HCT116 (cell line): Measurements from ENCODE around the gene LRRC4. TPM values are rescaled to one million over a fixed set of nuclear protein-coding genes. Genes with fewer than 3 reads are reported as not detected.

Experiments used
- ATAC-seq: fragments of 200-7000 bp; cut with Tn5 transposase; 2 replicates; pipeline ENCODE4 v1.9.1; 2020; ENCODE audit warnings: mild to moderate bottlenecking, moderate library complexity
- BruUV-seq: library from RNA; stranded (reverse); fragments of 400-500 nt; replicated peaks from 2 replicates; lab custom pipeline; 2021; lab: Mats Ljungman, UMichigan
- CTCF ChIA-PET: fragments of 300-600 bp; sonication (Branson Sonifier 250); formaldehyde crosslinking; loops from one replicate; lab custom pipeline; 2021; ENCODE audit warnings: antibody characterized with exemption; lab: Charles Lee
- POLR2A ChIA-PET: fragments of 300-600, 350-600 bp; sonication (Branson Sonifier 250); formaldehyde crosslinking; loops from one replicate; lab custom pipeline; 2021; ENCODE audit warnings: antibody characterized with exemption; lab: Charles Lee
- RAD21 ChIA-PET, 2 experiments: fragments of 300-600 bp; sonication (Branson Sonifier 250); formaldehyde crosslinking; loops; one replicate each; lab custom pipeline; 2023; ENCODE audit warnings: low total read pairs in 2 of 2; ENCODE audit not compliant: uncharacterized antibody in 2 of 2, unreplicated experiment in 2 of 2, low non-redundant PET in 1 of 2; lab: Charles Lee
- DNase-seq: peaks from one replicate; pipeline ENCODE4 v3.0.0-alpha.2; 2010; ENCODE audit warnings: low read depth, low spot score
- H2AFZ ChIP-seq: fragments of 200-600 bp; shearing (Covaris generic), sonication (generic); 2 replicates; pipeline ENCODE4 v1.6.1; 2017; ENCODE audit warnings: low read depth, mixed run types, mixed read lengths, antibody characterized with exemption, low read length; ENCODE audit not compliant: poor library complexity, severe bottlenecking
- H3K27ac ChIP-seq: 2 replicates; pipeline ENCODE4 v1.5.1; 2012; ENCODE audit warnings: low read depth, low read length
- H3K27me3 ChIP-seq: fragments of 200-600 bp; sonication (generic); 2 replicates; pipeline ENCODE4 v1.6.1; 2016; ENCODE audit warnings: mixed run types, low read length, mixed read lengths; ENCODE audit not compliant: insufficient read depth
- H3K36me3 ChIP-seq, 2 experiments: fragments of 200-500 bp in 1 of 2; fragments of 200-600 bp in 1 of 2; sonication (Bioruptor generic) in 1 of 2; sonication (generic) in 1 of 2; 2 replicates each; pipeline versions ENCODE4 v1.5.1 to v1.6.1; 2014 to 2016; ENCODE audit warnings: low read length in 2 of 2, inconsistent platforms in 1 of 2, mixed read lengths in 1 of 2, mixed run types in 1 of 2; ENCODE audit not compliant: insufficient read depth in 2 of 2, control insufficient read depth in 1 of 2
- H3K4me1 ChIP-seq, 2 experiments: fragments of 200-600 bp in 1 of 2; sonication (generic) in 1 of 2; 2 replicates each; pipeline versions ENCODE4 v1.5.1 to v1.6.1; 2012 to 2017; ENCODE audit warnings: low read length in 2 of 2, inconsistent platforms in 1 of 2, mild to moderate bottlenecking in 1 of 2, mixed read lengths in 1 of 2, mixed run types in 1 of 2, moderate library complexity in 1 of 2; ENCODE audit not compliant: insufficient read depth in 2 of 2, control insufficient read depth in 1 of 2
- H3K4me2 ChIP-seq: fragments of 200-600 bp; sonication (generic); 2 replicates; pipeline ENCODE4 v1.6.1; 2017; ENCODE audit warnings: mixed run types, low read length, mixed read lengths
- H3K4me3 ChIP-seq, 2 experiments: fragments of 200-600 bp in 1 of 2; sonication (generic) in 1 of 2; replicated peaks in 1 of 2; 2 replicates each; pipeline ENCODE4 v1.5.1; 2011 to 2016; ENCODE audit warnings: low read length in 2 of 2, control low read depth in 1 of 2, low read depth in 1 of 2, mild to moderate bottlenecking in 1 of 2, mixed read lengths in 1 of 2, mixed run types in 1 of 2
- H3K79me2 ChIP-seq: fragments of 200-600 bp; sonication (generic); 2 replicates; pipeline ENCODE4 v1.6.1; 2017; ENCODE audit warnings: mild to moderate bottlenecking, mixed run types, low read length, moderate library complexity, mixed read lengths; ENCODE audit not compliant: insufficient read depth
- H3K9ac ChIP-seq: fragments of 200-600 bp; sonication (generic); 2 replicates; pipeline ENCODE4 v1.6.1; 2016; ENCODE audit warnings: low read length, mixed read lengths
- H3K9me2 ChIP-seq: fragments of 200-600 bp; sonication (generic), shearing (Covaris generic); 2 replicates; pipeline ENCODE4 v1.6.1; 2017; ENCODE audit warnings: mixed run types, mild to moderate bottlenecking, moderate library complexity; ENCODE audit not compliant: insufficient read depth
- H3K9me3 ChIP-seq, 2 experiments: fragments of 200-500 bp in 1 of 2; fragments of 200-600 bp in 1 of 2; sonication (Bioruptor generic) in 1 of 2; sonication (generic) in 1 of 2; 2 replicates each; pipeline ENCODE4 v1.6.1; 2014 to 2017; ENCODE audit warnings: low read length in 2 of 2, mixed read lengths in 2 of 2, inconsistent platforms in 1 of 2, low read depth in 1 of 2, mild to moderate bottlenecking in 1 of 2, mixed run types in 1 of 2, moderate library complexity in 1 of 2; ENCODE audit not compliant: control insufficient read depth in 1 of 2, insufficient read depth in 1 of 2
- H4K20me1 ChIP-seq: fragments of 200-600 bp; sonication (generic), shearing (Covaris generic); 2 replicates; pipeline ENCODE4 v1.6.1; 2017; ENCODE audit warnings: mixed run types, mild to moderate bottlenecking, moderate library complexity; ENCODE audit not compliant: insufficient read depth
- ATF3 ChIP-seq: IDR thresholded peaks from 2 replicates; pipeline ENCODE4 v1.6.1; 2012
- CBX3 ChIP-seq: IDR thresholded peaks from 2 replicates; pipeline ENCODE4 v1.6.1; 2012; ENCODE audit warnings: low read depth
- CEBPB ChIP-seq: IDR thresholded peaks from 2 replicates; pipeline ENCODE4 v1.6.1; 2012; ENCODE audit warnings: low read depth
- EGR1 ChIP-seq: IDR thresholded peaks from 2 replicates; pipeline ENCODE4 v1.6.1; 2012; ENCODE audit warnings: low read depth
- EZH2 ChIP-seq: fragments of 200-600 bp; sonication (generic); IDR thresholded peaks from 2 replicates; pipeline ENCODE4 v1.6.1; 2017; ENCODE audit warnings: antibody characterized with exemption, mixed run types
- EZH2phosphoT487 ChIP-seq: fragments of 200-600 bp; IDR thresholded peaks from 2 replicates; pipeline ENCODE4 v1.6.1; 2018; ENCODE audit warnings: antibody characterized with exemption, borderline replicate concordance
- FOSL1 ChIP-seq: IDR thresholded peaks from 2 replicates; pipeline ENCODE4 v1.6.1; 2012; ENCODE audit warnings: low read depth
- JUND ChIP-seq: IDR thresholded peaks from 2 replicates; pipeline ENCODE4 v1.6.1; 2012
- POLR2A ChIP-seq: IDR thresholded peaks from 2 replicates; pipeline ENCODE4 v1.7.0; 2011; ENCODE audit warnings: borderline replicate concordance; ENCODE audit not compliant: insufficient read depth, insufficient read length; ENCODE audit errors: extremely low read depth
- RAD21 ChIP-seq: IDR thresholded peaks from 2 replicates; pipeline ENCODE4 v1.6.1; 2012; ENCODE audit warnings: low read depth, mild to moderate bottlenecking
- REST ChIP-seq: IDR thresholded peaks from 2 replicates; pipeline ENCODE4 v1.6.1; 2012; ENCODE audit warnings: low read depth
- SP1 ChIP-seq: IDR thresholded peaks from 2 replicates; pipeline ENCODE4 v1.6.1; 2012; ENCODE audit warnings: low read depth
- TCF7L2 ChIP-seq: IDR thresholded peaks from 2 replicates; pipeline ENCODE4 v1.7.0; 2011; ENCODE audit warnings: borderline replicate concordance, inconsistent platforms; ENCODE audit not compliant: insufficient read depth, insufficient read length; ENCODE audit errors: extremely low read depth
- YY1 ChIP-seq: IDR thresholded peaks from 2 replicates; pipeline ENCODE4 v1.6.1; 2011; ENCODE audit warnings: low read length, low read depth, moderate library complexity, mild to moderate bottlenecking; ENCODE audit not compliant: insufficient replicate concordance; ENCODE audit errors: extremely low read depth
- ZFX ChIP-seq: fragments of 450-650 bp; IDR thresholded peaks from 2 replicates; pipeline ENCODE4 v1.6.1; 2017
- intact Hi-C: fragments of 100-400 bp; cut with micrococcal nuclease; formaldehyde crosslinking; loops from 2 replicates; pipeline ENCODE4 v1.10.0; 2022
- total RNA-seq: library from RNA; stranded (reverse); gene quantifications from one replicate; pipeline ENCODE4 v1.2.1, GENCODE V29; 2021; ENCODE audit not compliant: unreplicated experiment
- TF ChIP-seq, protein P1 (sequence below), 3 experiments: fragments of 200-600 bp in 1 of 3; sonication (generic) in 1 of 3; IDR thresholded peaks in 2 of 3; conservative IDR thresholded peaks in 1 of 3; 2 replicates each; pipeline ENCODE4 v1.5.1; 2012 to 2017; ENCODE audit warnings: low read depth in 2 of 3, low read length in 2 of 3, antibody characterized with exemption in 1 of 3, borderline replicate concordance in 1 of 3, control low read depth in 1 of 3, mild to moderate bottlenecking in 1 of 3, mixed read lengths in 1 of 3, mixed run types in 1 of 3, moderate library complexity in 1 of 3; ENCODE audit not compliant: insufficient read depth in 1 of 3
- TF ChIP-seq, protein P2 (sequence below): IDR thresholded peaks from 2 replicates; pipeline ENCODE4 v1.6.1; 2011; ENCODE audit warnings: mild to moderate bottlenecking, low read length, moderate library complexity; ENCODE audit not compliant: insufficient replicate concordance; ENCODE audit errors: extremely low read depth

LRRC4 gene
- total RNA-seq, 1 experiment from 2014 or later, result not detected

DNA sequence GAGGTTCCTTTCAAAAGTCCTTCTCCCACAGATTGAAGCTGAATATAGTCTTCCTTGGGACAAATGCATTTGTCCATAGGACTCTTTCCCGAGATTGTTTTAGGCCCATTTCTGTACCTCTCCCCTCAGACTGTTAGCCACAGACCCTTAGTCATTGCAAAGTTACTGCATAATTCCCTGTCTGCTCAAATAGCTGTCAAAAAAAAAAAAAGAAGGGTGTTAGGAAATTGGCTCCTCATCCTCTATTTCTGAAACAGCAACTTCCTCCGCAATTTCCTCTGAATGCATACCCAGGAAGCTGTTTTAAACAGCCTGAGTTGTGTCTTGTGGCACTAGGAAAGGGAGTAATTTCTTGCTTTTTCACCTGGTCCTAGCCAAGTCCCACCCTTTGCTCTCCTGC, 5.4 kb downstream of the LRRC4 start:
- Histone ChIP-seq H3K36me3 (0 out of 4 replicates have a peak, but pooled peaks cover 0 to 4% of the 10 kb centered on the region in 2 experiments), H3K27me3 (no peaks in the 10 kb centered on the region), H3K4me3 (no peak overlapping the region), H3K4me1 (peaks cover 0 to 38% of the 10 kb centered on the region in 2 experiments; a peak in 2 of 4 replicates), H4K20me1 (no peaks in the 10 kb centered on the region), H3K9me3 (no peaks in the 10 kb centered on the region), H3K9me2 (no peaks in the 10 kb centered on the region), H3K4me2 (no peak overlapping the region), H3K79me2 (0 out of 2 replicates have a peak, but pooled peaks cover 3% of the 10 kb centered on the region), H3K9ac (no peak overlapping the region), H2AFZ (no peak overlapping the region), H3K27ac (no peak overlapping the region)
- ChIA-PET CTCF (no interaction called here), POLR2A (no interaction called here), RAD21 (no interaction called here)
- TF ChIP-seq RAD21 (no peak), CBX3 (no peak), EZH2phosphoT487 (no peak), FOSL1 (no peak), EZH2 (no peak), CEBPB (no peak), EGR1 (no peak), ZFX (no peak), ATF3 (no peak), YY1 (no peak), JUND (no peak), TCF7L2 (no peak), REST (no peak), SP1 (no peak), POLR2A (no peak)
- TF ChIP-seq, protein P1, sequence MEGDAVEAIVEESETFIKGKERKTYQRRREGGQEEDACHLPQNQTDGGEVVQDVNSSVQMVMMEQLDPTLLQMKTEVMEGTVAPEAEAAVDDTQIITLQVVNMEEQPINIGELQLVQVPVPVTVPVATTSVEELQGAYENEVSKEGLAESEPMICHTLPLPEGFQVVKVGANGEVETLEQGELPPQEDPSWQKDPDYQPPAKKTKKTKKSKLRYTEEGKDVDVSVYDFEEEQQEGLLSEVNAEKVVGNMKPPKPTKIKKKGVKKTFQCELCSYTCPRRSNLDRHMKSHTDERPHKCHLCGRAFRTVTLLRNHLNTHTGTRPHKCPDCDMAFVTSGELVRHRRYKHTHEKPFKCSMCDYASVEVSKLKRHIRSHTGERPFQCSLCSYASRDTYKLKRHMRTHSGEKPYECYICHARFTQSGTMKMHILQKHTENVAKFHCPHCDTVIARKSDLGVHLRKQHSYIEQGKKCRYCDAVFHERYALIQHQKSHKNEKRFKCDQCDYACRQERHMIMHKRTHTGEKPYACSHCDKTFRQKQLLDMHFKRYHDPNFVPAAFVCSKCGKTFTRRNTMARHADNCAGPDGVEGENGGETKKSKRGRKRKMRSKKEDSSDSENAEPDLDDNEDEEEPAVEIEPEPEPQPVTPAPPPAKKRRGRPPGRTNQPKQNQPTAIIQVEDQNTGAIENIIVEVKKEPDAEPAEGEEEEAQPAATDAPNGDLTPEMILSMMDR (IDR thresholded peaks at IDR 0.05 in 2 of 3, conservative IDR thresholded peaks at IDR 0.05 in 1 of 3; ENCODE audit: borderline replicate concordance in 1 of 3, insufficient read depth in 1 of 3, low read depth in 2 of 3, low read length in 2 of 3), result no peak
- TF ChIP-seq, protein P2, sequence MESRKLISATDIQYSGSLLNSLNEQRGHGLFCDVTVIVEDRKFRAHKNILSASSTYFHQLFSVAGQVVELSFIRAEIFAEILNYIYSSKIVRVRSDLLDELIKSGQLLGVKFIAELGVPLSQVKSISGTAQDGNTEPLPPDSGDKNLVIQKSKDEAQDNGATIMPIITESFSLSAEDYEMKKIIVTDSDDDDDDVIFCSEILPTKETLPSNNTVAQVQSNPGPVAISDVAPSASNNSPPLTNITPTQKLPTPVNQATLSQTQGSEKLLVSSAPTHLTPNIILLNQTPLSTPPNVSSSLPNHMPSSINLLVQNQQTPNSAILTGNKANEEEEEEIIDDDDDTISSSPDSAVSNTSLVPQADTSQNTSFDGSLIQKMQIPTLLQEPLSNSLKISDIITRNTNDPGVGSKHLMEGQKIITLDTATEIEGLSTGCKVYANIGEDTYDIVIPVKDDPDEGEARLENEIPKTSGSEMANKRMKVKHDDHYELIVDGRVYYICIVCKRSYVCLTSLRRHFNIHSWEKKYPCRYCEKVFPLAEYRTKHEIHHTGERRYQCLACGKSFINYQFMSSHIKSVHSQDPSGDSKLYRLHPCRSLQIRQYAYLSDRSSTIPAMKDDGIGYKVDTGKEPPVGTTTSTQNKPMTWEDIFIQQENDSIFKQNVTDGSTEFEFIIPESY, result no peak
- no TSS peak for BruUV-seq
- DNase-seq (no peak), ATAC-seq (no peak)
- intact Hi-C loops, result loop anchor here (10.0 kb wide), 1 partner anchor 321 kb away; no protein-coding TSS in a partner anchor
